K562 (cell line): ENCODE results near the gene UBE3B. TPM values are rescaled to one million over a fixed set of nuclear protein-coding genes. Genes with fewer than 3 reads are reported as not detected.

ENCODE experiments used
- ATAC-seq: fragments of 200-7000 bp; cut with Tn5 transposase; 3 replicates; pipeline ENCODE4 v1.9.1; 2020; ENCODE audit warnings: moderate library complexity
- BruUV-seq: library from RNA; stranded (reverse); fragments of 400-500 nt; replicated peaks from 2 replicates; lab custom pipeline; 2021; lab: Mats Ljungman, UMichigan
- CTCF ChIA-PET: fragments of 300-600 bp; formaldehyde crosslinking; extraction: SDS; loops from one replicate; lab custom pipeline; 2021; ENCODE audit warnings: low intra/inter-chr PET ratio; lab: Yijun Ruan, JAX
- POLR2A ChIA-PET: fragments of 300-600, 350-650 bp; sonication (Branson Sonifier 250); formaldehyde crosslinking; extraction: SDS; loops from one replicate; lab custom pipeline; 2021; ENCODE audit warnings: antibody characterized with exemption, inconsistent platforms; lab: Yijun Ruan, JAX
- DNase-seq, 4 experiments: peaks; one replicate each; pipeline versions ENCODE4 v3.0.0 to v3.0.0-alpha.2; 2011 to 2018; ENCODE audit warnings: low spot score in 3 of 4, mixed read lengths in 3 of 4; ENCODE audit errors: extremely low read depth in 1 of 4
- FAIRE-seq: peaks from 2 replicates; lab custom pipeline; 2011; peaks lifted over from hg19 to GRCh38; lab: Jason Lieb, UNC
- H2AFZ ChIP-seq: 2 replicates; pipeline ENCODE4 v1.6.0; 2011; ENCODE audit warnings: low read depth, low read length, control low read depth, inconsistent platforms
- H3K27ac ChIP-seq: fragments of 200-600 bp; 3 replicates; pipeline ENCODE4 v1.8.0; 2011; ENCODE audit warnings: low read depth, mild to moderate bottlenecking, control low read depth, inconsistent platforms, low read length, moderate library complexity, mixed read lengths; ENCODE audit errors: extremely low read depth
- H3K27me3 ChIP-seq, 2 experiments: fragments of 300-600 bp in 1 of 2; 2 replicates in 1 of 2; 3 replicates in 1 of 2; pipeline versions ENCODE4 v1.6.0 to v1.8.0; 2011; ENCODE audit warnings: inconsistent platforms in 2 of 2, low read length in 2 of 2, mild to moderate bottlenecking in 1 of 2, mixed read lengths in 1 of 2, moderate library complexity in 1 of 2; ENCODE audit not compliant: control insufficient read depth in 2 of 2, insufficient read depth in 2 of 2
- H3K36me3 ChIP-seq: fragments of 300-600 bp; 3 replicates; pipeline ENCODE4 v1.8.0; 2011; ENCODE audit warnings: mild to moderate bottlenecking, low read length, inconsistent platforms; ENCODE audit not compliant: control insufficient read depth, insufficient read depth
- H3K4me1 ChIP-seq, 2 experiments: fragments of 200-600 bp in 1 of 2; replicated peaks in 1 of 2; 2 replicates in 1 of 2; 3 replicates in 1 of 2; pipeline versions ENCODE4 v1.5.1 to v1.8.0; 2011; ENCODE audit warnings: inconsistent platforms in 2 of 2, low read length in 2 of 2, mild to moderate bottlenecking in 1 of 2, mixed read lengths in 1 of 2, moderate library complexity in 1 of 2; ENCODE audit not compliant: control insufficient read depth in 2 of 2, insufficient read depth in 2 of 2
- H3K4me2 ChIP-seq: 2 replicates; pipeline ENCODE4 v1.6.1; 2011; ENCODE audit warnings: low read length, control low read depth, inconsistent platforms, mixed read lengths; ENCODE audit not compliant: insufficient read depth
- H3K4me3 ChIP-seq: fragments of 200-600 bp; sonication (generic), shearing (Covaris generic); 2 replicates; pipeline ENCODE4 v1.5.1; 2016; ENCODE audit warnings: control low read depth, inconsistent platforms
- H3K79me2 ChIP-seq: fragments of 200-600 bp; 3 replicates; pipeline ENCODE4 v1.8.0; 2011; ENCODE audit warnings: low read length, inconsistent platforms; ENCODE audit not compliant: control insufficient read depth, insufficient read depth
- H3K9ac ChIP-seq, 2 experiments: 2 replicates each; pipeline versions ENCODE4 v1.6.0 to v1.6.1; 2011; ENCODE audit warnings: low read depth in 2 of 2, low read length in 2 of 2, control low read depth in 1 of 2, inconsistent platforms in 1 of 2, mild to moderate bottlenecking in 1 of 2, mixed read lengths in 1 of 2; ENCODE audit not compliant: insufficient read depth in 1 of 2
- H3K9me1 ChIP-seq: one replicate; pipeline ENCODE4 v1.6.0; 2011; ENCODE audit warnings: inconsistent platforms, mild to moderate bottlenecking, low read length, moderate library complexity; ENCODE audit not compliant: control insufficient read depth, insufficient read depth
- H3K9me3 ChIP-seq: replicated peaks from 2 replicates; pipeline ENCODE4 v1.5.1; 2011; ENCODE audit warnings: low read depth, low read length, inconsistent platforms; ENCODE audit not compliant: control insufficient read depth, insufficient read depth
- H4K20me1 ChIP-seq: replicated peaks from 2 replicates; pipeline ENCODE4 v1.6.1; 2011; ENCODE audit warnings: low read length, inconsistent platforms, mixed read lengths; ENCODE audit not compliant: control insufficient read depth, insufficient read depth
- CHCHD3 ChIP-seq: fragments of 250-450 bp; sonication (Bioruptor Pico); IDR thresholded peaks from 2 replicates; pipeline ENCODE4 v2.1.2; 2022; ENCODE audit warnings: mild to moderate bottlenecking
- EP400 ChIP-seq: fragments of 450-650 bp; IDR thresholded peaks from 2 replicates; pipeline ENCODE4 v1.6.1; 2017; ENCODE audit warnings: antibody characterized with exemption, mild to moderate bottlenecking, moderate library complexity
- FOXA3 ChIP-seq, 2 experiments: fragments of 450-650 bp in 1 of 2; sonication (generic) in 1 of 2; formaldehyde crosslinking; IDR thresholded peaks in 1 of 2; conservative IDR thresholded peaks in 1 of 2; 2 replicates each; pipeline versions ENCODE4 v1.4.0 to v1.8.0; 2020 to 2022; ENCODE audit warnings: mild to moderate bottlenecking in 2 of 2, missing genetic modification reagents in 1 of 2
- HMG20A ChIP-seq: fragments of 450-650 bp; formaldehyde crosslinking; conservative IDR thresholded peaks from 2 replicates; pipeline ENCODE4 v1.4.0; 2020; ENCODE audit warnings: mild to moderate bottlenecking, mixed read lengths
- KDM4B ChIP-seq, 2 experiments: fragments of 450-650 bp in 1 of 2; sonication (generic) in 1 of 2; IDR thresholded peaks; 2 replicates each; pipeline ENCODE4 v1.6.1; 2016 to 2017; ENCODE audit warnings: borderline replicate concordance in 2 of 2, antibody characterized with exemption in 1 of 2, low read depth in 1 of 2, mild to moderate bottlenecking in 1 of 2
- LEF1 ChIP-seq: fragments of 450-650 bp; IDR thresholded peaks from 2 replicates; pipeline ENCODE4 v1.6.1; 2016; ENCODE audit warnings: mild to moderate bottlenecking
- MECOM ChIP-seq: fragments of 250-450 bp; sonication (Bioruptor Pico); IDR thresholded peaks from 2 replicates; pipeline ENCODE4 v1.8.0; 2022; ENCODE audit warnings: inconsistent platforms
- RBM34 ChIP-seq: fragments of 200-400 bp; formaldehyde crosslinking; IDR thresholded peaks from 2 replicates; pipeline ENCODE4 v1.6.1; 2018; ENCODE audit warnings: low read length, borderline replicate concordance; ENCODE audit not compliant: insufficient read depth
- ZNF274 ChIP-seq: IDR thresholded peaks from 2 replicates; pipeline ENCODE4 v1.6.1; 2011; ENCODE audit warnings: low read depth, mild to moderate bottlenecking, low read length, moderate library complexity, borderline replicate concordance
- ZNF354B ChIP-seq: fragments of 250-450 bp; sonication (Bioruptor Pico); IDR thresholded peaks from 2 replicates; pipeline ENCODE4 v1.4.0; 2020
- WGBS: fragments of 100-300 bp; shearing (Covaris generic); methylation state at CpG from one replicate; pipeline ENCODE4 v1.1.6; 2016; ENCODE audit warnings: low coverage, mixed read lengths; ENCODE audit not compliant: insufficient coverage; ENCODE audit errors: missing lambda C conversion rate; 5-methylcytosine and 5-hydroxymethylcytosine counted together
- in situ Hi-C: fragments of 300-500 bp; cut with MboI; formaldehyde crosslinking; loops from 4 replicates; pipeline ENCODE4 v1.15.0; 2018; ENCODE audit warnings: inconsistent platforms, mixed read lengths
- intact Hi-C: fragments of 100-400 bp; cut with micrococcal nuclease; formaldehyde crosslinking; loops from 2 replicates; pipeline ENCODE4 v1.14.2; 2022
- polyA plus RNA-seq, 8 experiments: library from polyadenylated mRNA; depleted of rRNA in 4 of 8; stranded (reverse) in 5 of 8; unstranded in 3 of 8; fragments of >200 nt; fragmentation: Nextera tagmentation in 2 of 8; fragmentation: Illumina TruSeq in 1 of 8; extraction: Ambion mirVana in 2 of 8; extraction: Trizol in 1 of 8; gene quantifications; 2 replicates each; pipeline versions ENCODE4 v1.2.1 to v1.2.3, GENCODE V29; 2011 to 2014; ENCODE audit warnings: inconsistent platforms in 1 of 8, missing spikeins in 1 of 8
- total RNA-seq, 7 experiments: library from RNA; depleted of rRNA in 6 of 7; stranded (reverse); fragments of >200 nt in 6 of 7; fragmentation: Illumina TruSeq in 2 of 7; extraction: Trizol in 2 of 7; gene quantifications; 2 replicates each; pipeline versions ENCODE4 v1.2.1 to v1.2.3, GENCODE V29; 2011 to 2021; ENCODE audit warnings: low replicate concordance in 1 of 7
- TF ChIP-seq, protein P1 (sequence below): fragments of 450-650 bp; IDR thresholded peaks from 2 replicates; pipeline ENCODE4 v1.6.1; 2018; ENCODE audit not compliant: partially characterized antibody
- TF ChIP-seq, protein P2 (sequence below): fragments of 450-650 bp; formaldehyde crosslinking; IDR thresholded peaks from 2 replicates; pipeline ENCODE4 v1.4.0; 2020; ENCODE audit warnings: mild to moderate bottlenecking
- TF ChIP-seq, protein P3 (sequence below): fragments of 450-650 bp; IDR thresholded peaks from 2 replicates; pipeline ENCODE4 v1.6.1; 2014; ENCODE audit warnings: low read depth, mild to moderate bottlenecking, moderate library complexity, borderline replicate concordance

The UBE3B gene
- total and polyA plus RNA-seq, 9 of the 15 experiments (the other 6 are each of a cell fraction or from before 2014, with no cell fraction given), result 7.6 to 23.6 (median 15.5) TPM

DNA sequence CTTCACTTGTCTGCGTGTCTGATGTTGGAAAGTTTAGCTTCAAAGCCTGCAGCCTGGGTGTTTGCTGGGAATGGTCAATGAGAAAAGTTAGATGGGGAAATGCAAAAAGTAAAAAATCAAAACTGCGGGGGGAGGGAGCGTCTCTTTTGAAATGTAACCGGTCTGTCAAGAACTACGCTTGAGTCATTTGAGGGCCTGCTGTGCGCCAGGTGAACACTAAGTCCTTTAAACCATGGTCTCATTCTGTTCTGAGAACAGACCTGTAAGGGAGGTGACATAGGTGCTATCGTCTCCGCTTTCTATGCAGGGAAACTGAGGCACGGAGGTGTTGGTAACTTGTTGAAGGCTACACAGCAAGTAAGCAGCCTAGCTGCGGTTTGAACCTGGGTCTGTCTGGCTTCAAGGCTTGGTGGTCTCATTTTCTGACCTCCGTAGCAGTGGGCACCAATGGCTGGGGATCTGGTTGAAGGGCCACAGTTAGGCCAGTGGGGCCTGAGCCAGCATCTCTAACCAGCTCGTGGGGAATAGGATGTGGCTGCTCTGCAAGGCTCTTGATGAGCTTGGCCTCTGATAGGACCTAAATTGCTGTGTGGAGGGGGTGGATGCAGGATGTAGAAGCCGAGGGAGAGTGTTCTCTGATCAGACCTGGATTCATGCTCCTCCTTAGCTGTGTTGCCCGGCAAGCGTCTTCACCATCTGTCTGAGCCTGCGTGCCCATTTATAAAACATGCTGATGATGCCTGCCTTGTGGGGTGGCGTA is 41.8 kb upstream of the UBE3B start (continued):
- TF ChIP-seq, protein P1, sequence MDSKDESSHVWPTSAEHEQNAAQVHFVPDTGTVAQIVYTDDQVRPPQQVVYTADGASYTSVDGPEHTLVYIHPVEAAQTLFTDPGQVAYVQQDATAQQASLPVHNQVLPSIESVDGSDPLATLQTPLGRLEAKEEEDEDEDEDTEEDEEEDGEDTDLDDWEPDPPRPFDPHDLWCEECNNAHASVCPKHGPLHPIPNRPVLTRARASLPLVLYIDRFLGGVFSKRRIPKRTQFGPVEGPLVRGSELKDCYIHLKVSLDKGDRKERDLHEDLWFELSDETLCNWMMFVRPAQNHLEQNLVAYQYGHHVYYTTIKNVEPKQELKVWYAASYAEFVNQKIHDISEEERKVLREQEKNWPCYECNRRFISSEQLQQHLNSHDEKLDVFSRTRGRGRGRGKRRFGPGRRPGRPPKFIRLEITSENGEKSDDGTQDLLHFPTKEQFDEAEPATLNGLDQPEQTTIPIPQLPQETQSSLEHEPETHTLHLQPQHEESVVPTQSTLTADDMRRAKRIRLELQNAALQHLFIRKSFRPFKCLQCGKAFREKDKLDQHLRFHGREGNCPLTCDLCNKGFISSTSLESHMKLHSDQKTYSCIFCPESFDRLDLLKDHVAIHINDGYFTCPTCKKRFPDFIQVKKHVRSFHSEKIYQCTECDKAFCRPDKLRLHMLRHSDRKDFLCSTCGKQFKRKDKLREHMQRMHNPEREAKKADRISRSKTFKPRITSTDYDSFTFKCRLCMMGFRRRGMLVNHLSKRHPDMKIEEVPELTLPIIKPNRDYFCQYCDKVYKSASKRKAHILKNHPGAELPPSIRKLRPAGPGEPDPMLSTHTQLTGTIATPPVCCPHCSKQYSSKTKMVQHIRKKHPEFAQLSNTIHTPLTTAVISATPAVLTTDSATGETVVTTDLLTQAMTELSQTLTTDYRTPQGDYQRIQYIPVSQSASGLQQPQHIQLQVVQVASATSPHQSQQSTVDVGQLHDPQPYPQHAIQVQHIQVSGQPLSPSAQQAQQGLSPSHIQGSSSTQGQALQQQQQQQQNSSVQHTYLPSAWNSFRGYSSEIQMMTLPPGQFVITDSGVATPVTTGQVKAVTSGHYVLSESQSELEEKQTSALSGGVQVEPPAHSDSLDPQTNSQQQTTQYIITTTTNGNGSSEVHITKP, result no peak
- no peak for TF ChIP-seq RBM34

DNA sequence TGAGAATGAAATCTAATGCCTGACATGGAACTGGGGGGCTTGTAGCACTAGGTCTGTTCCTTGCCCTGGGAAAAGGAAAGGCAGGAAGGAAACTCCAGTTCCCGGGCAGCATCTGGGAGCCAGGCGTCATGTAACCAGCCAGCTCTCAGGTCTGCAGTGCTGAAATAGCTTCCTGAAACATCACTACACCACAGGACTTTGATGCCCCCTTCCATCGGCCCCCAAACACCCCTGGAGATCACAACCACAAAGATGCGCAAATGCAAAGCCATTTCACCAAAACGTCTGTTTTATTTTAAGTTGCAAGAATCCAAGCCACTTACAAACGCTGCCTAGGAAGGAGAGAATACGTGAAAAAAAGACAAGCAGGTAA is 41.3 kb upstream of the UBE3B start:
- Histone ChIP-seq H3K27me3 (peaks cover 23 to 36% of the 10 kb centered on the region in 2 experiments; a peak in 4 of 5 replicates), H3K36me3 (no peaks in the 10 kb centered on the region), H3K4me2 (no peak overlapping the region), H3K9me3 (no peaks in the 10 kb centered on the region), H3K27ac (no peak overlapping the region), H3K9me1 (no peaks in the 10 kb centered on the region), H2AFZ (no peak overlapping the region), H4K20me1 (no peaks in the 10 kb centered on the region), H3K4me3 (no peak overlapping the region), H3K79me2 (no peaks in the 10 kb centered on the region), H3K9ac (no peak overlapping the region), H3K4me1 (no peaks in the 10 kb centered on the region; a peak in 1 of 5 replicates)
- in situ Hi-C loops (no loop called here), intact Hi-C loops (no loop called here)
- WGBS, result 8% methylated on average over 6 of the region's 7 CpGs
- ATAC-seq, result no peak
- CTCF ChIA-PET, result no interaction called here
- no TSS peak for BruUV-seq
- POLR2A ChIA-PET, result interaction anchor here (0.9 kb wide), 1 partner anchor 27 kb away, joined by 4 read pairs; no protein-coding TSS in a partner anchor
- DNase-seq, result no peak
- no peak for FAIRE-seq
- no peak for TF ChIP-seq EP400
- TF ChIP-seq HMG20A (CRISPR knock-in tag), result no peak
- no peak for TF ChIP-seq ZNF274
- TF ChIP-seq LEF1, result no peak
- TF ChIP-seq KDM4B (IDR thresholded peaks at IDR 0.05; ENCODE audit: borderline replicate concordance in 2 of 2, low read depth in 1 of 2), result no peak
- no peak for TF ChIP-seq FOXA3 (CRISPR knock-in tag; conservative IDR thresholded peaks at IDR 0.05 in 1 of 2, IDR thresholded peaks at IDR 0.05 in 1 of 2)
- TF ChIP-seq, protein P2, sequence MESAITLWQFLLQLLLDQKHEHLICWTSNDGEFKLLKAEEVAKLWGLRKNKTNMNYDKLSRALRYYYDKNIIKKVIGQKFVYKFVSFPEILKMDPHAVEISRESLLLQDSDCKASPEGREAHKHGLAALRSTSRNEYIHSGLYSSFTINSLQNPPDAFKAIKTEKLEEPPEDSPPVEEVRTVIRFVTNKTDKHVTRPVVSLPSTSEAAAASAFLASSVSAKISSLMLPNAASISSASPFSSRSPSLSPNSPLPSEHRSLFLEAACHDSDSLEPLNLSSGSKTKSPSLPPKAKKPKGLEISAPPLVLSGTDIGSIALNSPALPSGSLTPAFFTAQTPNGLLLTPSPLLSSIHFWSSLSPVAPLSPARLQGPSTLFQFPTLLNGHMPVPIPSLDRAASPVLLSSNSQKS (CRISPR knock-in tag), result no peak
- no peak for TF ChIP-seq MECOM (CRISPR knock-in tag)
- no peak for TF ChIP-seq ZNF354B (CRISPR knock-in tag)
- TF ChIP-seq, protein P3, sequence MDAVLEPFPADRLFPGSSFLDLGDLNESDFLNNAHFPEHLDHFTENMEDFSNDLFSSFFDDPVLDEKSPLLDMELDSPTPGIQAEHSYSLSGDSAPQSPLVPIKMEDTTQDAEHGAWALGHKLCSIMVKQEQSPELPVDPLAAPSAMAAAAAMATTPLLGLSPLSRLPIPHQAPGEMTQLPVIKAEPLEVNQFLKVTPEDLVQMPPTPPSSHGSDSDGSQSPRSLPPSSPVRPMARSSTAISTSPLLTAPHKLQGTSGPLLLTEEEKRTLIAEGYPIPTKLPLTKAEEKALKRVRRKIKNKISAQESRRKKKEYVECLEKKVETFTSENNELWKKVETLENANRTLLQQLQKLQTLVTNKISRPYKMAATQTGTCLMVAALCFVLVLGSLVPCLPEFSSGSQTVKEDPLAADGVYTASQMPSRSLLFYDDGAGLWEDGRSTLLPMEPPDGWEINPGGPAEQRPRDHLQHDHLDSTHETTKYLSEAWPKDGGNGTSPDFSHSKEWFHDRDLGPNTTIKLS, result no peak
- TF ChIP-seq CHCHD3 (CRISPR knock-in tag), result no peak
